Loucy (cell line): ENCODE results near the gene LRSAM1.

Source experiments
- H2AFZ ChIP-seq: fragments of 200-600 bp; sonication (generic); 2 replicates; pipeline ENCODE4 v1.6.0; 2016; ENCODE audit warnings: antibody characterized with exemption, mild to moderate bottlenecking, low read length, moderate library complexity
- H3F3A ChIP-seq: fragments of 200-600 bp; 2 replicates; pipeline ENCODE4 v1.6.0; 2016; ENCODE audit warnings: antibody characterized with exemption, low read depth, mild to moderate bottlenecking
- H3K27me3 ChIP-seq: fragments of 200-600 bp; sonication (generic); 2 replicates; pipeline ENCODE4 v1.6.1; 2014; ENCODE audit warnings: low read length, mild to moderate bottlenecking; ENCODE audit not compliant: insufficient read depth, poor library complexity, severe bottlenecking
- H3K36me3 ChIP-seq: fragments of 200-600 bp; sonication (generic); 2 replicates; pipeline ENCODE4 v1.6.1; 2016; ENCODE audit warnings: low read length; ENCODE audit not compliant: insufficient read depth
- H3K4me1 ChIP-seq: fragments of 200-600 bp; sonication (generic); 2 replicates; pipeline ENCODE4 v1.5.1; 2014; ENCODE audit warnings: low read length, mild to moderate bottlenecking; ENCODE audit not compliant: insufficient read depth, poor library complexity, severe bottlenecking
- H3K4me2 ChIP-seq: fragments of 200-600 bp; sonication (generic); 2 replicates; pipeline ENCODE4 v1.6.0; 2014; ENCODE audit warnings: antibody characterized with exemption, low read length, low read depth, mild to moderate bottlenecking; ENCODE audit not compliant: poor library complexity, severe bottlenecking
- H3K4me3 ChIP-seq: fragments of 200-600 bp; sonication (generic); 2 replicates; pipeline ENCODE4 v1.5.1; 2014; ENCODE audit warnings: low read length, mild to moderate bottlenecking, mixed read lengths; ENCODE audit not compliant: poor library complexity, severe bottlenecking
- H3K79me2 ChIP-seq: fragments of 200-600 bp; sonication (generic); 2 replicates; pipeline ENCODE4 v1.6.1; 2014; ENCODE audit warnings: low read length; ENCODE audit not compliant: insufficient read depth
- H3K9ac ChIP-seq: fragments of 200-600 bp; sonication (generic); 2 replicates; pipeline ENCODE4 v1.6.0; 2014; ENCODE audit warnings: mild to moderate bottlenecking, low read depth, low read length, moderate library complexity; ENCODE audit not compliant: poor library complexity, severe bottlenecking
- H3K9me2 ChIP-seq: fragments of 200-600 bp; sonication (generic); replicated peaks from 2 replicates; pipeline ENCODE4 v1.6.1; 2016; ENCODE audit warnings: low read depth, low read length, mixed read lengths
- H3K9me3 ChIP-seq: fragments of 200-600 bp; sonication (generic); 2 replicates; pipeline ENCODE4 v1.6.1; 2014; ENCODE audit warnings: mild to moderate bottlenecking, antibody characterized with exemption, low read length, low read depth; ENCODE audit not compliant: insufficient read depth
- H4K20me1 ChIP-seq: fragments of 200-600 bp; sonication (generic); 2 replicates; pipeline ENCODE4 v1.6.0; 2014; ENCODE audit warnings: antibody characterized with exemption, low read length, mild to moderate bottlenecking; ENCODE audit not compliant: insufficient read depth, poor library complexity, severe bottlenecking
- CTCF ChIP-seq: fragments of 200-600 bp; sonication (generic); conservative IDR thresholded peaks from 2 replicates; pipeline ENCODE4 v1.5.1; 2014; ENCODE audit warnings: mild to moderate bottlenecking, antibody characterized with exemption, low read length
- EZH2phosphoT487 ChIP-seq: fragments of 200-600 bp; IDR thresholded peaks from 2 replicates; pipeline ENCODE4 v1.6.1; 2018; ENCODE audit warnings: antibody characterized with exemption, mild to moderate bottlenecking, moderate library complexity, borderline replicate concordance

LRSAM1 gene

GRCh38 chr9:127500399-127500798, 49.1 kb downstream of the LRSAM1 start:
- Histone ChIP-seq H3K9me3 (no peaks in the 10 kb centered on the region), H3K79me2 (no peaks in the 10 kb centered on the region), H3K27me3 (no peaks in the 10 kb centered on the region), H2AFZ (no peak overlapping the region), H4K20me1 (no peaks in the 10 kb centered on the region), H3K4me2 (no peak overlapping the region), H3K4me3 (no peak overlapping the region), H3K36me3 (peaks cover 18% of the 10 kb centered on the region; the same call in 1 of the 2 replicates), H3K4me1 (peaks cover 10% of the 10 kb centered on the region), H3K9ac (no peak overlapping the region), H3K9me2 (no peaks in the 10 kb centered on the region), H3F3A (no peaks in the 10 kb centered on the region)
- TF ChIP-seq EZH2phosphoT487 (no peak), CTCF (no peak)

GRCh38 chr9:127500862-127501261, 49.6 kb downstream of the LRSAM1 start:
- Histone ChIP-seq H3K27me3 (no peaks in the 10 kb centered on the region), H3K9ac (no peak overlapping the region), H3K4me3 (no peak overlapping the region), H3F3A (no peaks in the 10 kb centered on the region), H4K20me1 (no peaks in the 10 kb centered on the region), H3K9me3 (no peaks in the 10 kb centered on the region), H3K79me2 (no peaks in the 10 kb centered on the region), H3K4me2 (no peak overlapping the region), H2AFZ (no peak overlapping the region), H3K4me1 (peaks cover 5% of the 10 kb centered on the region), H3K36me3 (peaks cover 18% of the 10 kb centered on the region; the same call in 1 of the 2 replicates), H3K9me2 (no peaks in the 10 kb centered on the region)
- TF ChIP-seq CTCF (no peak), EZH2phosphoT487 (no peak)

- Histone ChIP-seq H4K20me1 (no peaks in the 10 kb centered on the region), H3K36me3 (peaks cover 14% of the 10 kb centered on the region; the same call in 1 of the 2 replicates)
These were observed 50.6 kb downstream of the LRSAM1 start for GRCh38 chr9:127501821-127502343.

More at GRCh38 chr9:127501821-127502343, 50.6 kb downstream of the LRSAM1 start:
- Histone ChIP-seq H3K79me2 (no peaks in the 10 kb centered on the region), H3K27me3 (no peaks in the 10 kb centered on the region), H3K9me3 (no peaks in the 10 kb centered on the region), H3K4me1 (no peaks in the 10 kb centered on the region), H3F3A (no peaks in the 10 kb centered on the region), H3K9ac (no peak overlapping the region), H3K4me2 (no peak overlapping the region), H3K9me2 (no peaks in the 10 kb centered on the region), H2AFZ (no peak overlapping the region), H3K4me3 (no peak overlapping the region)
- TF ChIP-seq EZH2phosphoT487, result no peak
- no peak for TF ChIP-seq CTCF
